Left colon (tissue), 2 donors: ENCODE measurements around the gene LARGE1. TPM values are rescaled to one million over a fixed set of nuclear protein-coding genes. Genes with fewer than 3 reads are reported as not detected.

Source experiments
- ATAC-seq: fragments of 200-7000 bp; cut with Tn5 transposase; one replicate; pipeline ENCODE4 v1.9.1; 2020; ENCODE audit warnings: mild to moderate bottlenecking, moderate library complexity
- DNase-seq, 2 donors: peaks; one replicate each; pipeline ENCODE4 v3.0.0-alpha.2; 2020
- intact Hi-C, 2 donors: fragments of 100-400 bp; cut with DNase I in 1 of 2; cut with micrococcal nuclease in 1 of 2; formaldehyde crosslinking; loops; one replicate each; pipeline versions ENCODE4 v1.11.2 to v1.14.0; 2022; cut with DNase I, micrococcal nuclease
- long read RNA-seq: library from polyadenylated mRNA; unstranded; transcript quantifications from one replicate; pipeline ENCODE4 v2.0.0, GENCODE V29; 2021
- total RNA-seq, 2 donors: library from RNA; stranded (reverse); fragmentation: NEBNext Ultra II Directional; extraction: Animal tissue kit (Norgen Biotek cat#: 25700); gene quantifications; one replicate each; pipeline ENCODE4 v1.2.1, GENCODE V29; 2021
- donor health status: DM: no; HTN: no; CAD: no.
- donor health status: DM: yes; HTN: yes; CAD: no.

Gene LARGE1
- total RNA-seq: 10 to 100 TPM; 51.6 to 69.6 TPM
- long read RNA-seq, full-length matches to known transcripts: 2 of 65 reads
- long read RNA-seq, partial matches to known transcripts: 38 of 65 reads
- long read RNA-seq, other reads (novel, unspliced or antisense): 25 of 65 reads

DNA sequence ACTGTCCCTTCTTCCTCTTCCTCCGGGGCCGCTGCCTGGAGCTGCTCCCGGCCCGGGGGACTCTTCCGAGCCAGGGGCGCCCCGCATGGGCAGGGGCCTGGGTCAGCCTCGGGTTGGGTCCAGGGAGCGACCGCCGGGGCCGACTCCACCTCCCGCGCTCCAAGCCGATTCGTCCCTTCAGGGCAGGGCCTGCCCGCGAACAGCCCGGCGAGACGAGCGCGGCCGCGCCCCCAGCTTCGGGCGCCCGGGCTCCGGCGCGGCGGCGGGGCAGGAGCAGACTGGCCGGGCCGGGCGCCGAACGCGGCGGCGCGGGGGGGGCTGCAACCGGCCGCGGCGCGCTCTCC lies at the start of gene LARGE1:
TSS of gene LARGE1 (minus strand) at position 280 of the 344 bp plus-strand sequence.
- DNase-seq: peak; percentile 39 to 65
- ATAC-seq: peak; percentile 42
- intact Hi-C loops: loop anchor here in 1 of 2 donors (10.0 kb wide), 1 partner anchor 395 kb away; no protein-coding TSS in a partner anchor

DNA sequence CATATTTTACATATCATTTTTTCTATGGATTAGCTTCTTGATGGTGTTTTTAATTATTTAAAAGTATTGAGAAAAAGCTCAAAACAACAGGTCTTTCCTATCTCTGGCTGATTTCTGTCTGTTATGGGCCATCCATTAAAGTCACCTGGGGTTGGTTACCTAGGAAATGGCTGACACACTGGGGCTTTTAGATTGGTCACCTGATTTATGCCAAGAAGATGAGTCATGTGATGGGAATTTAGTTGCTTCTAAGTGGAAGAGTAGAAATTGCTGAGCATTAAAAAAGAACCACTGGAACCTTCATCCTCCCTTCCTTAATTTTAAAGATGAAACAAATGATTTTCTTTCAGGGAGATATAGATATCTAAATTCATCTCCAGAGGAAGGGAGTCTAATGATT lies 48.8 kb upstream of the LARGE1 start:
- ATAC-seq (no peak), DNase-seq (no peak)
- intact Hi-C loops: no loop called here

GRCh38 chr22:33964121-33964520 lies 43.8 kb upstream of the LARGE1 start:
- no peak for DNase-seq
- intact Hi-C loops: no loop called here
- ATAC-seq: no peak

- intact Hi-C loops: no loop called here
- DNase-seq (no peak), ATAC-seq (no peak)
Measured at GRCh38 chr22:33962409-33962808, 42.1 kb upstream of the LARGE1 start.

DNA sequence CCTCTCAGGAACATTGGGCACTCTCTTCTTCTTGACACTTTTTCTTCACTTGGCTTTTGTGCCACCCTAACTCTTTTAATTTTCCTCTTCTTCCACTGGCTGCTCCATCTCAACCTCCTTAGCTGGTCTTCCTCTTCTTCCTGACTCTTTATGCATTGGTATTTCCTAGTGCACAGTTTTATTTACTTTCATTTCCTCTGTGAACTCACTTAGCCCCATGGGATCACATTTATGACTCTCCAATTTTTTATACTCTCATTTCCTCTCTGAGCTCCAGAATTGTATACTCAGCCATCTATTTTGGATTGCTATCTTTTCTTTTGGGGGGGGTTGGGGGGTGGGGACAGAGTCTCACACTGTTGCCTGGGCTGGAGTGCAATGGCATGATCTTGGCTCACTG lies 38.5 kb upstream of the LARGE1 start:
- ATAC-seq (no peak), DNase-seq (no peak)
- intact Hi-C loops: no loop called here

DNA sequence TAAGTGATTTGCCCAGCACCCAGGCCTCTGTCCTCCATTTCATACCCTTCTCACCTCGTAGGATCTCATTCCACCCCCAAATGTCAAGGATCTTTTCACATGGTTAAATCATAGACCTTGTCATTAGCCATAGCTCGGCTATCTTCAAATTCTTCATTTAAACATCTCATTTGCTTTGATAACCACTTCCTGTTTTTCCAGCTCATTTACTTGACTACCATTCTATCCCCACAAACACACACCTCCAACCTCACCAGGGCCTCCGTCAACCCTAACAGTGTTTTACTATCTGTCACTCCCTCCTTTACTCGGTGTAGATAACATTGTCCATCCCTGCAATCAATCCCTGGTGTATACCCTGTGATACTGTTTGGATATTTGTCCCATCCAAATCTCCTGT lies 36.8 kb upstream of the LARGE1 start:
- intact Hi-C loops: no loop called here
- no peak for ATAC-seq
- no peak for DNase-seq

DNA sequence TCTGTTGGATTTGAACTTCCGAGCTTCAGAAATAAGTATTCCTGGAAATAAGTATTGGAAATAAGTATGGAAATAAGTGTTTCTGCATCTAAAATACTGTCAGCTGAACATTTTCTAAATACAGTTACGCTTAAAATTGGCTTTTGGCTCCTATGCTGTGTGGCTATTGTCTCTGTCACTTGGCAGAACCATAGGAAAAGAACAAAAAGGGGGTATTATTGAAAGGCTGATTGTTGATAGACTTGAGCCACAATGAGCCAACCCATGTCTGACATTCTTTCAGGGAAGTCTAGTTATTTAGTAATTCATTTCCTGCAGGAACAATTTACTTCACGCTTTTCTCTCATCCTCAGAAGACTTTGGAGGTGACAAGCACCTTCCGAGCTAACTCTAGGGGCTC lies 32.5 kb upstream of the LARGE1 start:
- DNase-seq: no peak
- no peak for ATAC-seq
- intact Hi-C loops: no loop called here

DNA sequence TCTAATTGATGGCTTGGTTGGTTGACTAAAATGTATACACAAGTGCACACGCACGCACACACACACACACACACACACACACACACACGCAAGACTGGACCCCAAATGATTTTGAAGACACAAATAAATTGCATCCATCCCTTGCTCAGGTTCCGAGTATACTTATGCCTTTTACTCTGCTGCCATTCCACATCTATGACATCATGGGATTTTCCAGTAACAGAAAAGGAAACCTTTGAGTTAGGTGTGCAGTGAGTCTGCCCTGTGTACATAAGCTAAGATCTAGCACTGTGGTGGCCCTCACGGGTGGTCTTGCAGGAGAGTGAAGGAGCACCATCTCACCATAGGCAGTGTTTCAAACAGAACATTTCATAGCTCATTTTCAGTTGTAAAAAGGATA lies 20.5 kb upstream of the LARGE1 start:
- no peak for ATAC-seq
- DNase-seq: no peak
- intact Hi-C loops: no loop called here

GRCh38 chr22:33932997-33933396 lies 12.7 kb upstream of the LARGE1 start:
- ATAC-seq (no peak), DNase-seq (no peak)
- intact Hi-C loops: no loop called here

DNA sequence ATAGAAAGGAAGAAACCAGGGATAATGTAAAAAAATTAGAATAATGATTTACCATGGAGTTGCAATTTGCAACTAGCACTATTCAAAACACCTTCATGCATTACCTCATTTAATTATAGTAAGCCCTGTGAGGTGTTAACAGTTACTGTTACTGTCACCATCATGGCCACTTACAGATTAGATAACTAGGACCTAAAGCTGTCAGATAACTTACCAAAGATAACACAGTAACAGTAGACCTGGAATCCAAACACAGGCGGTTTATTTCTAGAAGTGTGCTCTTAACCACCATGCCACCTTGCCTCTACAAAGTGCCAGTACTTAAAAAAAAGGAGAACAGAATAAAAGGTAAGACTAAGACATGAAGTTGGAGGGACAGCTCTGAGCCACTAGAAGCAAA lies 11.1 kb upstream of the LARGE1 start:
- DNase-seq (no peak), ATAC-seq (no peak)
- intact Hi-C loops: no loop called here

DNA sequence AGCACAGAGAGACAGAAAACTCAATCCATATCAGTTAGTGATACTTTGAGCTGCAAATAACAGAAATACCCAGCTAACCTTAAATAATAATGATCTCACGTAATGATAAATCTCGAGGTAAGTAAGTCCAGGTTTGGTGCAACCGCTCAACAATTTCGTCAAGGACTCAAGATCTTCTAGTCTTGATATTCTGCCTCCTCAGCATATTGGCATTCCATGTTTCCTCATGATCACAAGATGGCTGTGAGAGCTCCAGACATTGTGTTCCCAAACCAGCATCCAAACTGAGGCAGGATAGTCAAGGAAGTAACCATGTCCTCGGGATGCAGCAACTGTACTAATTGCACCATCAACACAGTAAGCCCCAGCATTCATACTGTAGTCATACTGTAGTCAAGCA lies 7.5 kb upstream of the LARGE1 start:
- intact Hi-C loops: loop anchor here in 1 of 2 donors (5.0 to 10.0 kb wide), 3 partner anchors 175 to 403 kb away; no protein-coding TSS in a partner anchor
- ATAC-seq: no peak
- DNase-seq: no peak

DNA sequence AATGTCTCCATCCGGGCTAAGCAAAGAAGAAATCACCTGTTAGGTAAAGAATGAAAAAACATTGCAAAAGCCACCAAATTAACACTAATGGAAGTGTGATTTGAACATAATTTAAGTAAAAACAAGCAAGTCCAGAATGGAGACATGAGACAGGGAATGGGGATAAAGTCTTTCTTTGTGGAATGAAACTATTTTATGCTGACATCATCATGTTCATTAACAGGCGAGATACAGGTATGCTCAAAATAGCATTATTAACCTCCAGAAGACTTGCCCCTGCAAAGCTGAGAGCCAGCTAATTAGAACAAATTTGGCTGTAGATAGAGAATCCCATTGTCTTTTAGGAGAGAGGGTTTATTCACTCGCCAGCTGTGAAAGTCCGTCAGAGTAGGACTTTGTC lies 4.9 kb upstream of the LARGE1 start:
- DNase-seq: no peak
- intact Hi-C loops: loop anchor here in 1 of 2 donors (5.0 to 10.0 kb wide), 3 partner anchors 177 to 400 kb away; no protein-coding TSS in a partner anchor
- no peak for ATAC-seq

DNA sequence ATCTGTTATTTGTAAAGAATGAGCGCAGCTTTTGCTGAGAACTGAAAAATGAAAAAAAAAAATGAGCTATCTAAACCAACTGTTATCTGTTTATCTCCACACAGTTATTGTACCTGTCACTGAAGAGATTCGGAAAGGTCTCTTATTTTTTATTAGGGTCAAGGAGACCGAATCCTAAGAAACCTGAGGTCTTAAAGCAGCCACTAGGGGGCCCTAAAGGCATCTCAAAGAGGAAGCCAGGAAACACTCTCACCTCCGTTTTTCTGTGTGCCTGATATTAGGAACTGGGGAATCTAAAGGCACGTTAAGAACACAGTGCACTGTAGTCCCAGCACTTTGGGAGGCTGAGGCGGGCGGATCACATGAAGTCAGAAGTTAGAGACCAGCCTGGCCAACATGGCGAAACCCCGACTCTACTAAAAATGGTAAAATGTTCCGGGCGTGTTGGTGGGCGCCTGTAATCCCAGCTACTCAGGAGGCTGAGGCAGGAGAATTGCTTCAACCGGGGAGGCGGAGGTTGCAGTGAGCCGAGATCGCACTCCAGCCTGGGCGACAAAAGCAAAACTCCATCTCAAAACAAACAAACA lies 3.5 kb upstream of the LARGE1 start:
- DNase-seq: peak; percentile 60 to 73
- intact Hi-C loops: loop anchor here in 1 of 2 donors (10.0 kb wide), 1 partner anchor 399 kb away; no protein-coding TSS in a partner anchor
- ATAC-seq: no peak

DNA sequence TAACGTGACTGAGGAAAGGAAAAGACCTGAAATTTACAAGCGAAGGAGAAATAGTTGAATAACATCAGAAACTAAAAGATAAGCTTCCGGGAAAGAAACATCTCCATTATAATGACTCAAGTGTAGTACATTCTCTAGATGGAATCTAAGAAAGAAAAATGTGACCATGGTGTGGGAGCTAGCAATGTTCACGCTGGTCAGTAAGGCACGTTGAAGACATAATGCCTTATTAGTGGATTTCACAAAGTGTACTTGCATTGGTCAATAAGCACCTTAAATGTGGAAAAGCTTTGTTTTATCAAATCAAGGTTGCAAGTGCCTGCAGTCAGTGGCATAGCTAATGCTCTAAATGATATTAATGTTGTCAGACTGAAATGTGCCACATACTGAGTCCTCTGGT lies 2.8 kb upstream of the LARGE1 start:
- intact Hi-C loops: loop anchor here in 1 of 2 donors (10.0 kb wide), 1 partner anchor 398 kb away; no protein-coding TSS in a partner anchor
- ATAC-seq (no peak), DNase-seq (no peak)

- DNase-seq: peak; percentile 31 to 48
- intact Hi-C loops: loop anchor here in 1 of 2 donors (10.0 kb wide), 1 partner anchor 398 kb away; no protein-coding TSS in a partner anchor
- no peak for ATAC-seq
Measured at GRCh38 chr22:33922349-33922681, 2.0 kb upstream of the LARGE1 start.

GRCh38 chr22:33921525-33922348 lies 1.5 kb upstream of the LARGE1 start:
- DNase-seq (peak; percentile 54 to 71), ATAC-seq (peak; percentile 40)
- intact Hi-C loops: loop anchor here in 1 of 2 donors (10.0 kb wide), 1 partner anchor 397 kb away; no protein-coding TSS in a partner anchor

DNA sequence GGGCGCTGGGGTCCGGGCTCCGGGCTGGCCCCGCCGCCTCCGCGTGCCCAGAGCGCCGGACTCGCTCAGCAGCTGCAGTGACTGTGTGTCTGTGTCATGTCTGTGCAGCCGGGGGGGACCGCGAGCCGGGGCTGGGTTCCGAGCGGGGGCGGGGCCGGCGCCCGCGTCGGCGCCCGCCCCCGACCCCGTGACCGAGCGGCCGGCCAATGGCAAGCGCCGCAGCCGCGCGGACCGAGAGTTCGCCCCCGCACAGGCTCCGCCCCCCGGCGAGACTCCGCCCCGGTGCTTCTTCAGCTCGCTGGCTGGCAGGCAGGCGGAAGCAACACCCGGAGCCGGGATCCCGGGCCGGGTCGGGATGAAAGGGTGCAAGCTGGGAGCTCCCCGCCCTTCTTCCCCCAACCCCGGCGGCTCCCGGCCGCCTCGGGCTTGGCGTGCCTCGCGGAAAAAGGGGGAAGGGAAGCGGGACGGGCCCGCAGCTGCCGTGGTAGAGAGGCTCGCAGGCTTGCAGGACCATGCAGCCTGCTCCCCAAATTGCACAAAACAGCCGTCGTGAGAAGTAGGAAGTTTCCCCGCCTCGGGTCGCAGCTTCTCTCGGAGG lies 750 bp upstream of the LARGE1 start:
- peak; percentile 98 to 99 for DNase-seq
- intact Hi-C loops: loop anchor here in 1 of 2 donors (10.0 kb wide), 1 partner anchor 396 kb away; no protein-coding TSS in a partner anchor

DNA sequence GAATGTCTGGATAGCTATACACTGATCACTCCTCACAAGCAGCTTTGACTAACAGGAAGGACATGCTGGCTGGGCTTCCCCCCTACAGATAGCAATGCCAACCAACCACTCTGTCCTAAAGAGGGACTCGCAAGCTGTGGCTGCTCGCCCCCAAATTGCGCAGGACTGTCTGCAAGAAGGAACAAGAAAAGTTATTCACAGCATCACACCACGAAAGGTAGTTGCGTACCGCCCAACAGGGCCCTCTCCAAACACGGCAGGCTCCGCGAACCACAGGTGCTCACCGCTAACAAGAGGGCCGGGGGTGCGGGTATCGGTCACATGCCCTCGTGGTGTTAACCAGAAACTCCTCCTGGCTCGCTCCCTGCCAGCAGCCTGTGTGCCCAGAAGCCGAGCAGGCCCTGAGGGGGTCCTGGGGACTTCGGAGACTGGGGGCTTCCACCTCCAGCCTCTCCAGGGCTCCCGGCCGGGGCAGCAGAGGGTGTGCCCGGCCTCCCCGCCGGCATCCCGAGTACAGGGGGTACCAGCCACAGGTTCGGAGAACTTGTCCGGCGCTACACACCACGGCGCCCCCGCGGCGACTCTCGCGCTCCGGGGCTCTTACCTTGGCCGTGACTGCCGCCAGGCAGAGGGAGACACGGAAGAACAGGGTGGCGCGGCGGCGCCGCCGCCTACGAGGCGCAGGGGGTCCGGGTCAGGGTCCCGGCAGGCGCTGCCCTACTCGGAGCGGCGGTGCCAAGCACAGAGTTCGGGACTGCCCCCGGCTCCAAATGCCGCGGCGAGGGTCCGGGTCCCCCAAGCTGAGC lies 682 bp downstream of the LARGE1 start:
- DNase-seq: peak; percentile 59 to 61
- peak; percentile 15 for ATAC-seq
- intact Hi-C loops: loop anchor here in 1 of 2 donors (10.0 kb wide), 1 partner anchor 395 kb away; no protein-coding TSS in a partner anchor

More for the DNA sequence above, 750 bp upstream of the LARGE1 start:
- ATAC-seq: peak; percentile 86
